ENCODE data around the gene AZU1. TPM values are rescaled to one million over a fixed set of nuclear protein-coding genes. Genes with fewer than 3 reads are reported as not detected.

AZU1 gene
- total RNA-seq, 1 donor from 2014 or later = 0.75 TPM

DNA sequence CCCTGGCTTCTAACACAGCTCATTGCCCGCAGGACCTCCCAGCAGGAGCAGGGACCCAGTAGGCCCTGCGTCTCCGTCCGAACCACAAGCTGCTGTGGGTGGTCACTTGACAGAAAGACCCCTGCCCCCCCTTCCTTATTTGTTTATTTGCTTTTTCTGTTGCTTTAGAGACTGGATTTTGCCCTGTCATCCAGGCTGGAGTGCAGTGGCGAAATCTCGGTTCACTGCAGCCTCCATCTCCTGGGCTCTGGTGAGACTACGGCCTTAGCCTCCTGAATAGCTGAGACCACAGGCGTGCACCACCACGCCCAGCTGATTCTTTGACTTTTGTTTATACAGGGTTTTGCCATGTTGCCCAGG lies 38.0 kb upstream of the AZU1 start:
- no peaks in the 10 kb centered on the region for H3K36me3 ChIP-seq
- H3K9me3 ChIP-seq = no peaks in the 10 kb centered on the region
- ATAC-seq (no peak), DNase-seq (no peak)
- no peaks in the 10 kb centered on the region for H3K27me3 ChIP-seq
- TF ChIP-seq, protein P1, sequence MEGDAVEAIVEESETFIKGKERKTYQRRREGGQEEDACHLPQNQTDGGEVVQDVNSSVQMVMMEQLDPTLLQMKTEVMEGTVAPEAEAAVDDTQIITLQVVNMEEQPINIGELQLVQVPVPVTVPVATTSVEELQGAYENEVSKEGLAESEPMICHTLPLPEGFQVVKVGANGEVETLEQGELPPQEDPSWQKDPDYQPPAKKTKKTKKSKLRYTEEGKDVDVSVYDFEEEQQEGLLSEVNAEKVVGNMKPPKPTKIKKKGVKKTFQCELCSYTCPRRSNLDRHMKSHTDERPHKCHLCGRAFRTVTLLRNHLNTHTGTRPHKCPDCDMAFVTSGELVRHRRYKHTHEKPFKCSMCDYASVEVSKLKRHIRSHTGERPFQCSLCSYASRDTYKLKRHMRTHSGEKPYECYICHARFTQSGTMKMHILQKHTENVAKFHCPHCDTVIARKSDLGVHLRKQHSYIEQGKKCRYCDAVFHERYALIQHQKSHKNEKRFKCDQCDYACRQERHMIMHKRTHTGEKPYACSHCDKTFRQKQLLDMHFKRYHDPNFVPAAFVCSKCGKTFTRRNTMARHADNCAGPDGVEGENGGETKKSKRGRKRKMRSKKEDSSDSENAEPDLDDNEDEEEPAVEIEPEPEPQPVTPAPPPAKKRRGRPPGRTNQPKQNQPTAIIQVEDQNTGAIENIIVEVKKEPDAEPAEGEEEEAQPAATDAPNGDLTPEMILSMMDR (IDR thresholded peaks at IDR 0.05) = no peak
- H3K27ac ChIP-seq = peak overlapping the region; percentile 76
- intact Hi-C loops (cut with DNase I) = no loop called here
- no peak overlapping the region for H3K4me3 ChIP-seq
- peaks cover 15% of the 10 kb centered on the region for H3K4me1 ChIP-seq

- Histone ChIP-seq H3K36me3 (no peaks in the 10 kb centered on the region), H3K27ac (peak overlapping the region; percentile 24), H3K4me1 (peaks cover 20% of the 10 kb centered on the region), H3K9me3 (no peaks in the 10 kb centered on the region), H3K27me3 (no peaks in the 10 kb centered on the region), H3K4me3 (no peak overlapping the region)
- intact Hi-C loops (cut with DNase I) = no loop called here
- no peak for DNase-seq
- TF ChIP-seq, protein P1 (IDR thresholded peaks at IDR 0.05) = no peak
- ATAC-seq = no peak
Measured at GRCh38 chr19:791007-791566, 36.5 kb upstream of the AZU1 start.

- intact Hi-C loops (cut with DNase I) = no loop called here
- Histone ChIP-seq H3K27me3 (no peaks in the 10 kb centered on the region), H3K27ac (peak overlapping the region; percentile 24), H3K36me3 (no peaks in the 10 kb centered on the region), H3K4me3 (no peak overlapping the region), H3K4me1 (peaks cover 24% of the 10 kb centered on the region), H3K9me3 (no peaks in the 10 kb centered on the region)
- DNase-seq (no peak), ATAC-seq (peak; percentile 14)
- TF ChIP-seq, protein P1 (IDR thresholded peaks at IDR 0.05) = no peak
Measured at GRCh38 chr19:791567-792305, 35.9 kb upstream of the AZU1 start.

GRCh38 chr19:792306-792885 lies 35.2 kb upstream of the AZU1 start:
- intact Hi-C loops (cut with DNase I) = no loop called here
- ATAC-seq = no peak
- DNase-seq = no peak
- Histone ChIP-seq H3K27me3 (no peaks in the 10 kb centered on the region), H3K9me3 (no peaks in the 10 kb centered on the region), H3K4me3 (no peak overlapping the region), H3K4me1 (peaks cover 24% of the 10 kb centered on the region), H3K27ac (peak overlapping the region; percentile 7), H3K36me3 (no peaks in the 10 kb centered on the region)
- TF ChIP-seq, protein P1 (IDR thresholded peaks at IDR 0.05) = no peak

GRCh38 chr19:793806-794205 lies 33.8 kb upstream of the AZU1 start:
- no peaks in the 10 kb centered on the region for H3K36me3 ChIP-seq
- intact Hi-C loops (cut with DNase I) = no loop called here
- ATAC-seq = no peak
- H3K9me3 ChIP-seq = no peaks in the 10 kb centered on the region
- peaks cover 19% of the 10 kb centered on the region for H3K4me1 ChIP-seq
- TF ChIP-seq, protein P1 (IDR thresholded peaks at IDR 0.05) = no peak
- H3K27me3 ChIP-seq = no peaks in the 10 kb centered on the region
- no peak overlapping the region for H3K4me3 ChIP-seq
- no peak overlapping the region for H3K27ac ChIP-seq
- no peak for DNase-seq
